RCC 7860 (cell line): ENCODE results near the gene PLXNB3.
"Not testable (repeated sequence)": the region's sequence is repeated elsewhere in the genome, so short reads cannot be mapped to it uniquely, and the experiment has no call there.

Experiments used
- DNase-seq: peaks from one replicate; pipeline ENCODE4 v3.0.0-alpha.2; 2015; ENCODE audit warnings: low spot score
- FAIRE-seq: peaks from 2 replicates; lab custom pipeline; 2012; peaks lifted over from hg19 to GRCh38; lab: Jason Lieb, UNC

Gene PLXNB3

GRCh38 chrX:153806999-153807575 lies 43.0 kb downstream of the PLXNB3 start:
- FAIRE-seq (no peak), DNase-seq (no peak)

GRCh38 chrX:153807976-153808375 lies 43.9 kb downstream of the PLXNB3 start:
- FAIRE-seq (no peak), DNase-seq (no peak)

GRCh38 chrX:153812220-153812619 lies 48.2 kb downstream of the PLXNB3 start:
- FAIRE-seq = no peak
- DNase-seq = no peak

DNA sequence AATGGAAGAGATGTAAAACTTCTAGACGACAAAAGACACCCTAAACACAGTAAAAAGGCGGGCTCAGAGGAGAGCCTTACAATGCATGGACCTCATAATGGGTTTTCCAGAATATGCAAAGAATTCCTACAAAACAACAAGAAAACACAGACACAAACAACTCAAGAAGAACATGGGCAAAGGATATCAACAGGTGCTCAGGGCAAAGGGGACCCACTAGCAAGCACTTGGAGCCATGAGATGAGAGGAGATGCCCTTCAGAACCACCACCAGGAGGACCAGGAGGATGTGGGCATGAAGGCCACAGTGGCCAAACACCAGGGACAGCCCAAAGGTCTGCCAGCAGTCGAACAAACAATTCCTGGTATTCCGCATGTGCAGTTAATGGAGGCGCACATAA lies 49.1 kb downstream of the PLXNB3 start:
- FAIRE-seq = no peak
- no peak for DNase-seq

DNA sequence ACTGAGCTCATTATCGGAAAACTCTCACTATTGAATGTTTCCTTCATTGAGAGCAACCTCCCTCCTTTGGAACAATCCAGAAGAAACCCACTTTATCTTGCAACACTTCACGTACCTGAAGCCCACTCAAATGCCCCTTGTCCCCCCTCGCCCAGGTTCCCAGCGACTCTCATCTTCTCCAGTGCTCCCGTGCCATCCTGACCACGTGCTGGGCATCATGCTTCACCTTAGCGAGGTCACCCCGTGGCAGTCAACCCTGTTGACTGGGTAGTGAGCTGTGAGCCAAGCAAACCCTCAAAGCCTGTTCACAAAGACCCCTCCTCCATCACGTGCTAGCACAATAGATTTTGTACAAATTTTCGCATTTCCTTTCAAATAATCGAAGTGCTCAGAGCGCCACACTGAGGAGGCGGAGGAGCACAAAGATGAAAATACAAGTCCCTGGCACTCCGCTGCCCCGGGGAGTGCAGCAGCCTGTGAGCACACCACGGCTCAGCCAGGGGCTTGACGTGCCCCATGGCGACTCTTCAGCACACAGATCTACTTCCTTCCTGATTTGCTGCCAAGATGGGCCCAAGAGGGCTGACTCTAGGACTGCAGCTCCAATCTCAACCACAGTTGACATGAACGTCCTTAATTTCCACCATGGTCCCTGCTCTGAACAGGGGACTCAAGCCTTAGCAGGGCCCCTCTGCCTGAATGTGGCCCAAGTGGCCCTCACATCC lies 50.7 kb downstream of the PLXNB3 start:
- DNase-seq (no peak), FAIRE-seq (no peak)

DNA sequence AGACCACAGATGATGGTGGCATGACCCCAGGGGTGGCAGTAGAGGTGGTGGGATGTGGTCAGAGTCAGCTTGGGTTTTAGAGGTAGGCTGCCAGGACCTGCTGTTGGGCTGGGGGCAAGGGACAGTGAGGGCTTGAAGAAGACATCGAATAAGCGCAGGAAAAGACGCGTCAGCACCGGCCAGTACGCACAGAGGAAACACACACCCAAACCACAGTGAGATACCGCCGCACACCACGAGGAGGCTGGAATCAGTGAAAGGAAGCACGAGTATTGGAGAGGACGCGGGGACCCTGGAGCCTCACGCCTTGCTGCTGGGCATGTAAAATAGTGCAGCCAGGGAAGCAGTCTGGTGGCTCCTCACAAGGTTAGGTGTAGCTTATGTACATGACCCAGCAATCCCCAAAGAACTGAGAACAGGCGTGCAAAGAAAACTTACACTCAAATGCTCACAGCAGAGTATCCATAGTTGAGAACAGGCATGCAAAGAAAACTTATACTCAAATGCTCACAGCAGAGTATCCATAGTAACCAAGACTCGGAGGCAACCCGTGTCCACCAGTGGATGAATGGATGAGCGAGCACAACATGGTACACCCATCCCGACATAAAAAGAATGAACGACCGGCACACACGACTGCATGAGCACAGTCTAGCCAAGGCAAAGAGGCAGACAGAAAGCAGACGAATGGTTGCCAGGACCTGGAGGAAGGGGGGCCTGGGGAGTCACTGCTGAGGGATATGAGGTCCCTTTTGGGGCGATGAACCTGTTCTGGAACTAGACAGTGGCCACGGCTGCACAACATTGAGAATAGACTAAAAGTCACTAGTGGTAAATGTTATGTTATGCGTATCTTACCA lies 53.0 kb downstream of the PLXNB3 start:
- DNase-seq (no peak), FAIRE-seq (no peak)

DNA sequence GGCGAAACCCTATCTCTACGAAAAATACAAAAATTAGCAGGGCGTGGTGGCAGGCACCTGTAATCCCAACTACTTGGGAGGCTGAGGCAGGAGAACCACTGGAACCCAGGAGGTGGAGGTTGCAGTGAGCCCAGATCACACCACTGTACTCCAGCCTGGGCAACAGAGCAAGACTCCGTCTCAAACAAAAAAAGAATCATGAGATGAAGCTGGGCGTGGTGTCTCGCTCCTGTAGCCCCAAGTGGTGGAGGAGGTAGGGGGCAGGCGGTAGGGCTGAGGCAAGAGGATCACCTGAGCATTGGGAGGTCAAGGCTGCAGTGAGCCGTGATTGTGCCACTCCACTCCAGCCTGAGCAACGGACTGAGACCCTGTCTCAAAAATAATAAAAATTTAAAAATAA lies 54.0 kb downstream of the PLXNB3 start:
- not testable (repeated sequence) for FAIRE-seq, DNase-seq

DNA sequence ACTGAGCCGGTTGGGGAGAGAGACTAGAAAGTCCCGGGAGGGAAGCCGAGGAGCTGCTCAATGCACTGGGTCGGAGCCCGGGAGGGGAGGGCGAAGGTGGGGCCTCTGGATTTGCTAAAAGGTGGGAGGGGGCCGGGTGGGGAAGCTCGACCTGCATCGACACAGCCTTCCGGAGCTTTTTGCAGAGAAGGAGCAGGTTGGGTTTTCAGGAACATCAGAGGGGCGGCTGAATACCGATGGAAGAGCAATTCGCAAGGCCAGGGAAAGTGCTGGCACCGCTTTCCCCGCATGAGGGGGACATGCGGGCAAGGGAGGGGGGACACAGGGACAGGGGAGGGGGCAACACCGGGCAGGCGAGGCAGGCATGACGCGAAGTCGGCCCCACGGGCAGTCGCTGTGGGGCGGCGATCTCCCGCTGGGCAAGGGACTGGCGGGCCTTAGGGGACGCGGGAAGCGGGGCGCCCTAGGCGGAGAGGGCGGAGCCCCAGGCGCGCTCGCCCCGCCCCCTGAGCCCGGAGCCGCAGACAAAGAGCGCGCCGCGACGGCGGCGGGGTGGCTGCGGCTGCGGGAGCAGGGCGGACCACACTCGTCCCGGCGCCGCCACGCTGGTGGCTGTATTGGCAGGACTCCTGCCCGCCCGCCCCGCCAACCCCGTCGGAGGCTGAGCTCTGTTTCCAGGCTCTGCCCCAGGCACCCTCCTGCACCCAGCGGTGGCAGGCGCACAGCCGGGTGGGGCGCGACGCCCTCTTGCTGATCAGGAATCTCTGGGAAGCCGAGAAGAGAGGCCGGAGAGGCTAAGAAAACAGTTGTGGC lies 54.7 kb downstream of the PLXNB3 start:
- FAIRE-seq (no peak), DNase-seq (no peak)

- no peak for FAIRE-seq
- no peak for DNase-seq
These were observed 55.5 kb downstream of the PLXNB3 start for GRCh38 chrX:153819384-153820040.

DNA sequence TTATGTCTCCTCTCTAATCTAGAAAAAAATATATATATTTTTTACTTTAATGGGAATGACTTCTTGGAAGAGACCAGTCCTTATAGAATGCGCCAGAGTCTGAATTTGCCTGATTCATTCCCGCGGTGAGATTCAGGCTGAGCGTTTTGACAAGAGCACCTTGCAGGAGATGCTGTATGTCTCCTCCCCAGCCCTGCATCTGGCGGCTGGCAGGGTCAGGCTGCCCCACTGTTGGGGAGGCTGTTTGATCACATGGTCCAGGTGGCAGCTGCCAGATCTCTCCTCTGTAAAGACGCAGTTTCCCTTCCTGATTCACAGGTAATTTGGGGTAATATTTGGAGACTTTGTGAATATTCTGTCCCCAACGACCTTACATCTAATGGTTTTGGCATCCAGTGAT lies 56.6 kb downstream of the PLXNB3 start:
- no peak for DNase-seq
- no peak for FAIRE-seq

DNA sequence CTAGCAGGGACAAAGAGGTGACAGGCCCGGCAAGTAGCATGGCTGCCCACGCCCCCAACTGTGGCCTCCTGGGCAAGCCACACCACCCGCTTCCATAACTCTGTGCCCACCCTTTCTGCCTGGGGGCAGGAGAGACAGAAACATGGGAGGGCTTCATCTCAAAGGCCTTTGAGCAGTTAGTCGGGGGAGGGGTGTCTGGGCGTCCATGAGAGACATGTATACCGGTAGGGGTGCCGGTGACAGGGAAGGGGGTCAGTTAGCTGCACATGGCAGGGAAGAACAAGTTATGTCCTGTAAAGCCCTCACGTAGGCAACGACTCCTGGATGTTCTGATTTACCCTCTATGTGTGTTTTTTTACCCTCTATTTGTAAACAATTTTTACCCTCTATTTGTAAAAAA lies 57.0 kb downstream of the PLXNB3 start:
- no peak for FAIRE-seq
- no peak for DNase-seq

DNA sequence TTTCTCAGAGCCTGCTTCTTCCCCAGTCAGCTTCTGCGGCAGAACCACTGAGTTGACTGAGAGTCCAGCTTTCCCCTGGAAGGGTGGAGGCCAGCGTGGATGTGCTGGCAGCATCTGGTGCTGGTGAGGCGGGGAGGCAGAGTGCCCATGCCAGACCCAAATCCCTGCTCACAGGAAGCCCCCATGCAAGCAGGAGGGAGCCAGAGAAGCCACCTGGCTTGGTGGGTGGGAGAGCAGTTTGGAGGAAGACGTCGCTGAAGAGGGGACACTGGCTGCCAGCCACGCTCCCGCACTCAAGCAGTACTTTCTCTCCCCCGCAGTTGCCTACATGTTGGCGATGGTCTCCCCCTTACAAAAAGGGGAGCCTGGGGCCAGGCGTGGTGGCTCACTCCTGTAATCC lies 60.3 kb downstream of the PLXNB3 start:
- FAIRE-seq (no peak), DNase-seq (no peak)

DNA sequence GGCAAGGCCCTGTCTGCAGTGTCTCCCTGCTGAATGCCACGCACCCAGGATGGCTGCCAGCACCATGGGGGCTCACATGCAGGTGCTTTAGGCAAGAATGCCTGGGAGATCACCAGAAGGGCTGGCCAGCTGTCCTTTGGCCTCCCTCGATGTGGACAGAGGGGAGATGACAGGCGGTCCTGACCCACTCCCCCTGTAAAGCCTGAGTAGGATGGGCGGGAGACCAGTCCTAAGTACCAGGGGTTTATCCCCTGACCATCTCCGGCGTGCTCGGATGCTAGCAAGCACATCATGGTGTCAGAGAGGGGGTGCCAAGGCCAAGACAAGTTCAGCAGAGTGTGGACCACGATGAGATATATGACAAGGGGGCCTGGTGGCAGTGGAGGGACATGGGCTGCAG lies 61.0 kb downstream of the PLXNB3 start:
- DNase-seq = no peak

More for the DNA sequence above, 61.0 kb downstream of the PLXNB3 start:
- no peak for FAIRE-seq
